ENCODE measurements around the gene RNF217. TPM values are rescaled to one million over a fixed set of nuclear protein-coding genes. Genes with fewer than 3 reads are reported as not detected.
A peak's percentile ranks its signal among the peaks of the same experiment; 100 is the strongest.
"Not testable (repeated sequence)": the region's sequence is repeated elsewhere in the genome, so short reads cannot be mapped to it uniquely, and the experiment has no call there.

The RNF217 gene
- total RNA-seq, 2 experiments from 2014 or later, result 1.1 to 2.0 TPM

DNA sequence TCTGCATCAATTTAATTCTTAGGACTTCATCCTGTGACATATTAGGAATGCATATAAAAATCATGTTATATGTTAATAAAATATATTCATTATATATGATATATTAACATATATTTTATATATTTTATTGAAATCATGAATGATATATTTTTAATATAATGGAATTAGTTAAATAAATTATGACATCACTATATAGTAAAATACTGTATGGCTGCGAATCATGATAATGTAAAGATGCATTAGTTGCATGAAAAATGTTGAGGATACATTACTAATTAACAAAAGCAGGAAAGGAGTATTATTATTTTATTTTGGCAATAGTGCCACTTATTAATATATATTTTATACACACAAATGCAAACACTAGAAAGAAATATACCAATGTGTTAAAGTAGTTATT lies 8.4 kb upstream of the RNF217 start:
- ChIA-PET CTCF (no interaction called here), POLR2A (no interaction called here)
- no peak for DNase-seq
- Mint-ChIP-seq H3K4me1 (no peaks in the 10 kb centered on the region), H3K27me3 (peaks cover 7% of the 10 kb centered on the region), H3K9me3 (no peaks in the 10 kb centered on the region), H3K27ac (no peak overlapping the region), H3K4me3 (no peak overlapping the region), H3K36me3 (ENCODE audit: low read depth) (no peaks in the 10 kb centered on the region)

DNA sequence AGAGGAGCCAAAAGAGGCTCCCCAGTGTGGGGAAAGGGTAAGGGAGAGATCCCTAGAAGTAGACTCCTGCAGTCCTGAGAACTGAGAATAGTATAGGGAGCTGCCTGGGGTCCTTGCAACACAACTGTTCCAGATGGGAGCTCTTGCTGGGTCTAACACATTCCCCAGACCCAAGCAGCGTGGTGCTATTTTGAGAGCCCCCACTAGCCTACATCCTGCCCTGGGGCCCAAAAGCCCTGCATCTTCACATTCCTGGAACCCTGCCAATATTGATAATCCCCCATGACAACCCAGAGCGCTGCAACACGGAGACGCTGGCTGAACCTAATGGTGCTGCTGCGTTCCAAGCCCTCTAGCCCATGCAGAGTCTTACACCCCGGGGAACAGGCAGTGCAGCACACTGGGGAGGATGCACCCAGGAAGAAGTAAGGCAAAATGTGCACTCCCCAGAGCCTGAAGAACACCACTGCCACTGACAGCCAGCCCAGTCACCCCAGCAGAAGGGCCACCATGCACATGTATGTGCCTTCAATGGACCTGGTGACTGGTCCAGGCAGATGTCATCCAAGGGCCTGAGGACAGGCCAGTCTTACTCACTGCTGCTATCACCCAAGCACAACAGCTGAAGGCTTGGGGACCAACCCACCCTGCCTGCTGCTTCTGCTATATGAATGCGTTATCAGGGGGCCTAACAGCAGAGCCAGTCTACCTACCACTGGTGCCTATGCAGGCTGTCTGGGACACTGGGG lies 7.0 kb upstream of the RNF217 start:
- H3K9me3 Mint-ChIP-seq, result no peaks in the 10 kb centered on the region
- DNase-seq, result no peak
- no peak overlapping the region for H3K4me3 Mint-ChIP-seq
- peaks cover 15% of the 10 kb centered on the region for H3K27me3 Mint-ChIP-seq
- no peaks in the 10 kb centered on the region for H3K36me3 Mint-ChIP-seq (ENCODE audit: low read depth)
- H3K4me1 Mint-ChIP-seq, result no peaks in the 10 kb centered on the region
- ChIA-PET POLR2A (no interaction called here), CTCF (no interaction called here)
- no peak overlapping the region for H3K27ac Mint-ChIP-seq

DNA sequence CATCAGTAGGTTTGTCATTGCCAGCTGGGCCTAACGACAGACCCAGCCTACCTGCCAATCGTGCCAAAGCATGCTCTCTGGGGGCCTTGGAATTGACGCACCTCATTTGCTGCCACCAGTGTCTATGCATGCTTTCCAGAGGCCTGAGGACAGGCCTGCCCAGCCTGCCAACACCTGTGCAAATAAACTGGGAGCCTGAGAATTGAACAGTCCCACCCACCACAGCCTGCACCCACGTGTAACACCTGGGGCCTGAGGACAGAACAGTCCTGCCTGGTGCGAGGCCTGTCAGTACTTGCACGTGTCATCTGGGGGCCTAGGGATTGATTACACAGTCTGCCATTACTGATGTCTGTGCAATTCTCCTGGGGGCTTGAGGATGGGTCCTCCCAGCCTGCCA lies 6.2 kb upstream of the RNF217 start:
- CTCF ChIA-PET, result no interaction called here
- no peaks in the 10 kb centered on the region for H3K9me3 Mint-ChIP-seq
- H3K4me3 Mint-ChIP-seq, result no peak overlapping the region
- peaks cover 22% of the 10 kb centered on the region for H3K27me3 Mint-ChIP-seq
- H3K4me1 Mint-ChIP-seq, result peaks cover 2% of the 10 kb centered on the region
- H3K27ac Mint-ChIP-seq, result no peak overlapping the region
- DNase-seq, result no peak
- H3K36me3 Mint-ChIP-seq (ENCODE audit: low read depth), result no peaks in the 10 kb centered on the region
- POLR2A ChIA-PET, result no interaction called here

DNA sequence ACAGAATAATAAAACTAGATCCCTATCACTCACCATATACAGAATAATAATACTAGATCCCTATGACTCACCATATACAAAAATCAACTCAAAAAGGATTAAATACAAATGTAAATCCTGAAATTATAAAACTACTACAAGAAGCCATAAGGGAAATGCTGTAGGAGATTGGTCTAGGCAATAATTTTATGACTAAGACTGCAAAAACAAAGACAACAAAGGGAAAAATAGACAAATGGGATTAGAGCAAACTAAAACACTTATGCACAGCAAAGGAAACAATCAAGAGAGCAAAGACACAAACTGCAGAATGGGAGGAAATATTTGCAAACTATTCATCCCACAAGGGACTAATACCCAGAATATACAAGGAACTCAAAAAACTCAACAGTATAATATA lies 4.1 kb upstream of the RNF217 start:
- peaks cover 12% of the 10 kb centered on the region for H3K4me1 Mint-ChIP-seq
- H3K27ac Mint-ChIP-seq, result no peak overlapping the region
- DNase-seq, result no peak
- H3K4me3 Mint-ChIP-seq, result no peak overlapping the region
- peaks cover 31% of the 10 kb centered on the region for H3K27me3 Mint-ChIP-seq
- no peaks in the 10 kb centered on the region for H3K9me3 Mint-ChIP-seq
- POLR2A ChIA-PET, result no interaction called here
- CTCF ChIA-PET, result no interaction called here
- H3K36me3 Mint-ChIP-seq (ENCODE audit: low read depth), result peaks cover 3% of the 10 kb centered on the region

DNA sequence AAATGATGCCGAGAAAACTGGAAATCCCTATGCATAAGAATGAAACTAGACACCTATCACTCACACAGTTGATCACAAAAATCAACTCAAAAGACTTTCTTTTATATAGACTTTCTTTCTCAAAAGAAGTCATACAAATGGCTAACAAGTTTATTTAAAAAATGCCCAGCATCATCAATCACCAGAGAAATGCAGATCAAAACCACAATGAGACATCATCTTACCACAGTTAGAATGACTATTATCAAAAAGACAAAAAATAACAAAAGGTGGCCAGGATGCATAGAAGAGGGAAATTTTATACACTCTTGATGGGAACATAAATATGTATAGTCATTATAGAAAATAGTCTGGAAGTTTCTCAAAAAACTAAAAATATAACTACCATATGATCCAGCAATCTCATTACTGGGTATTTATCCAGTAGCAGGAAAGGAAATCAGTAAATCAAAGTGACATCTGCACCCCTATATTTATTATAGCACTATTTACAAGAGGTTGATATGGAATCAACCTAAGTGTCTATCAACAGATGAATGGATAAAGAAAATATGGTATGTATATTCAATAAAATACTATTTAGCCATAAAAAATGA lies 3.4 kb upstream of the RNF217 start:
- H3K36me3 Mint-ChIP-seq (ENCODE audit: low read depth), result peaks cover 6% of the 10 kb centered on the region
- H3K9me3 Mint-ChIP-seq, result no peaks in the 10 kb centered on the region
- peaks cover 38% of the 10 kb centered on the region for H3K27me3 Mint-ChIP-seq
- H3K4me3 Mint-ChIP-seq, result no peak overlapping the region
- peaks cover 18% of the 10 kb centered on the region for H3K4me1 Mint-ChIP-seq
- H3K27ac Mint-ChIP-seq, result no peak overlapping the region
- POLR2A ChIA-PET, result no interaction called here
- CTCF ChIA-PET, result no interaction called here
- DNase-seq, result no peak

DNA sequence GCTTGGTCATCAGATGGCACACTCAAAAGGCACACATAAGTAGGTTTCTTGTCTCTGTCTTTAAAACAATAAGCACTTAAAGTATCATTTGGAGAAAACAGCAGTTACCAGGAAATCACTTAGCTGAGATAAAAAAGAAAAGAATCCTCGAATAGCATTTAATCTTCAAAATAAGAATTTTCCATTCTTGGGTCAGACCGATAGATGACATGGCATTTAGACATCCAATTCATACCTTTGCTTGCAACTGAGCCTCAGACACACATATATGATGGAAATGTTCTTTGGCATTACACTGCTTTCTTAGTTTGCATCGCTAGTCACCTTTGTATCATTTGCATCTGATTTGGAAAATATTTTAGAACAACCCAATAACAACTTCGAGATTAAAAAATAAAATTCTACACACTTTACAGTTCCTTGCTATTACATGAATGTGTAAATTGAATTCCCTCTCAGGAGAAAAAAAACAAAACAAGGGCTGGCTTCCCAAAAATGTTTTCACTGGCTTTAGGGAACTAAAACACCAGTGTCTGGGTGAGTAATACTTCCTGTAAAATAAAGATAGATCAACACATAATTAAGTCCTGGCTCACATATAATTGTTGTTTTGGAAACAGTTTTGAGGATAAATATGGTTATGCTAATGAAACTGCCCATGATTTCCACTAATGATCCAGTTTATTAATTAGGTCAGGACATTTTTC lies 1.3 kb upstream of the RNF217 start:
- Mint-ChIP-seq H3K4me3 (peak overlapping the region; percentile 72), H3K27ac (no peak overlapping the region), H3K9me3 (no peaks in the 10 kb centered on the region), H3K27me3 (peaks cover 52% of the 10 kb centered on the region), H3K36me3 (ENCODE audit: low read depth) (peaks cover 6% of the 10 kb centered on the region), H3K4me1 (peaks cover 20% of the 10 kb centered on the region)
- CTCF ChIA-PET, result no interaction called here
- POLR2A ChIA-PET, result no interaction called here
- DNase-seq, result no peak

DNA sequence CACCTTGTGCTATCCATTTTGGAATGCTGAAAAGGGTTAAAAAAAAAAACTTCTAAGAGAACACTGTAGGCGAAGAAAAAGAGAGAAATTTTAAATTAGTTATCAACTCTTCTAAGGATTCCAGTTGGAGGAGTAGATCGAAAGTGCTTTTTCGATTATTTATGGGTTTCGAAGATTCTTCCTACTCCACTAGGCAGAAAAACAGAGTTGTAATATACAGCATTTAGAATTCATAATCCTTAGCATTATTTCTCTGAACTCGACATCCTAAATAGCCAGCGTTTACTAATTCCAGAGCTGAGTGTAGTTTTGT lies 817 bp upstream of the RNF217 start:
- no peaks in the 10 kb centered on the region for H3K9me3 Mint-ChIP-seq

DNA sequence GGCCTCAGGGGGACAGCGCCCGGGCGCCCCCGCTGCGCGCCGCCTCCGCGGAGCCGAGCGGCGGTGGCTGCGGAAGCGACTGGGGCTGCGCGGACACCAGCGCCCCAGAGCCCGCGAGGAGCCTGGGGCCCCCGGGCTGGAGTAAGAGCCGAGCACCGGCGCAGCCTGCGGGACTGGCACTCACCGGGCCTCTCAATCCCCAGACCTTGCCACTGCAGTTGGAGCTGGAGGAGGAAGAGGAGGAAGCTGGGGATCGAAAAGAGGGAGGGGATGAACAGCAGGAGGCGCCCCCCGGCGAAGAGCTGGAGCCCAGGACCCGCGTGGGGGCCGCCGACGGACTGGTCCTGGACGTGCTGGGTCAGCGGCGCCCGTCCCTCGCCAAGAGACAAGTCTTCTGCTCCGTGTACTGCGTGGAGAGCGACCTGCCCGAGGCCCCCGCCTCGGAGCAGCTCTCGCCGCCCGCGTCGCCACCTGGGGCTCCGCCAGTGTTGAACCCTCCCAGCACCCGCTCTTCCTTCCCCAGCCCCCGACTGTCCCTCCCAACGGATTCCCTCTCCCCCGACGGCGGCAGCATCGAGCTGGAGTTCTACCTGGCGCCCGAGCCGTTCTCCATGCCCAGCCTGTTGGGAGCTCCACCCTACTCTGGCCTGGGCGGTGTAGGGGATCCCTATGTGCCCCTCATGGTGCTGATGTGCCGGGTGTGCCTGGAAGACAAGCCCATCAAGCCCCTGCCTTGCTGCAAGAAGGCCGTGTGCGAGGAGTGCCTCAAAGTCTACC lies 590 bp downstream of the RNF217 start:
- peaks cover 6% of the 10 kb centered on the region for H3K36me3 Mint-ChIP-seq (ENCODE audit: low read depth)

More for the DNA sequence above, 817 bp upstream of the RNF217 start:
- H3K36me3 Mint-ChIP-seq (ENCODE audit: low read depth), result peaks cover 6% of the 10 kb centered on the region
- H3K4me3 Mint-ChIP-seq, result peak overlapping the region; percentile 72
- DNase-seq, result no peak
- CTCF ChIA-PET, result no interaction called here
- no peak overlapping the region for H3K27ac Mint-ChIP-seq
- POLR2A ChIA-PET, result no interaction called here
- peaks cover 52% of the 10 kb centered on the region for H3K27me3 Mint-ChIP-seq
- peaks cover 20% of the 10 kb centered on the region for H3K4me1 Mint-ChIP-seq

DNA sequence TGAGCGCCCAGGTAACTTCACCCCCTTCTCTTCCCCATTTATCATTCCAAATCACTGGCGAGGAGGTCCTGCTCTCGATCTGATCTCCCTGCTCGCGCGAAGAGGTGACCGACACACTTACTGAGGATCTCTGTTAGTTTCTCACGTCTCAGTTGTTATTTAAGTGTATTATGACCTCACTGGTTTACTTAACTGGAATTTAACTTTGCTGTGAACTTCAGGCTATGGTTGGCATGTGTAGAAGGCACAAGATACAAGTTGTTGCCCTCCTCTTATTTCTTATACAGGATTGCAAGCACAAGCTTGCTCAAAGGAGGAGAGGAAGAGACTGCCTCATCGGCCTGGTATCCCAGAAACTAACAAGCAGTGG lies 1.2 kb downstream of the RNF217 start:
- peak overlapping the region; percentile 57 for H3K4me3 Mint-ChIP-seq
- H3K4me1 Mint-ChIP-seq, result peaks cover 20% of the 10 kb centered on the region
- no peak overlapping the region for H3K27ac Mint-ChIP-seq
- H3K36me3 Mint-ChIP-seq (ENCODE audit: low read depth), result peaks cover 6% of the 10 kb centered on the region
- H3K9me3 Mint-ChIP-seq, result no peaks in the 10 kb centered on the region
- peaks cover 48% of the 10 kb centered on the region for H3K27me3 Mint-ChIP-seq
- POLR2A ChIA-PET, result no interaction called here
- no peak for DNase-seq
- CTCF ChIA-PET, result no interaction called here

More for the DNA sequence above, 590 bp downstream of the RNF217 start:
- POLR2A ChIA-PET, result no interaction called here
- peaks cover 51% of the 10 kb centered on the region for H3K27me3 Mint-ChIP-seq
- H3K27ac Mint-ChIP-seq, result no peak overlapping the region
- peak overlapping the region; percentile 57 for H3K4me3 Mint-ChIP-seq
- no peaks in the 10 kb centered on the region for H3K9me3 Mint-ChIP-seq
- peaks cover 20% of the 10 kb centered on the region for H3K4me1 Mint-ChIP-seq
- DNase-seq, result no peak
- CTCF ChIA-PET, result no interaction called here

DNA sequence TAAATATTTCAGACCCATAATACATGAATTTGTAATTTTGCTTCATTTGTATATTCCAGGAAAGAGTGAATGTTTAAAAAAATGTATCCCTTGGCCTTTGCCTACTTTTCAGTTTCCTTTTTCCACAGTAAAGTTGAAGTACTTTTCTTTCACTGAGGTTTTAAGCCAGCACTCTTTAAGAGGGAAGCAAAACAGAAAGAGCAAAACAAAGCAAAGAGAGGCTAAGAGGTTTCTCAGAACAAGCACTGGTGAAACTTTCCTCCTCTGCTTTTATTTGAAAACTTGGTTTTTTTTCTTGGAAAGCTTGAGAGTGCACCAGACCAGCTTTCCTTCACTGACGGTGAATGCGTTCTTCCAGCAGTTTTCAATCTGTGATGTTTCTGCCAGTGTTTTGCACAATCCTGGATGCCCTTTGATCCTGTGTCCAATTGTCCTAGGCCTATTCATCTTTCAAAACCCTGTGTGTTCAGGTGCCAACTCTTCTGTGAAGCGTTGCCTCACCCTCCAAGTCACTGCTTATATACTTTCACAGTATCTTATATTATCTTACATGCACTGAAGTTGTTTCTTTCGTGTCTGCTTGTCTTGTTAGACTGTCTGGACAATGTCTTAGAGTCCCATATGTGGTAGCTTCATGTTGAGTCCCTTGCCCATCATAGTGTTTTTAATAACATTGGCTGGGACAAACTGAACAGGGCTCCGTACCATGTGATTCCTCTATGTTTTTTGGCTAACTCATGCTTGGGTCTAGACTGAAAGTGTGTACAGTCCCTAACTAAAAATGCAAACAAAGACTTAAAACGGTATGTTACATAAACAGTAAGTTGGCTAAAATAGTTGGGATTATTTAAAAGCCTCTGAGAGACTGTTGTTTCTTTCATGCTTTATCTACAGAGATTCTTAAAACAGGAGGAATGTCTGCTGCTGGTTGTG lies 1.9 kb downstream of the RNF217 start:
- POLR2A ChIA-PET, result no interaction called here
- peaks cover 6% of the 10 kb centered on the region for H3K36me3 Mint-ChIP-seq (ENCODE audit: low read depth)
- H3K27me3 Mint-ChIP-seq, result peaks cover 46% of the 10 kb centered on the region
- H3K27ac Mint-ChIP-seq, result no peak overlapping the region
- peaks cover 20% of the 10 kb centered on the region for H3K4me1 Mint-ChIP-seq
- H3K9me3 Mint-ChIP-seq, result no peaks in the 10 kb centered on the region
- no peak for DNase-seq
- CTCF ChIA-PET, result no interaction called here
- no peak overlapping the region for H3K4me3 Mint-ChIP-seq

DNA sequence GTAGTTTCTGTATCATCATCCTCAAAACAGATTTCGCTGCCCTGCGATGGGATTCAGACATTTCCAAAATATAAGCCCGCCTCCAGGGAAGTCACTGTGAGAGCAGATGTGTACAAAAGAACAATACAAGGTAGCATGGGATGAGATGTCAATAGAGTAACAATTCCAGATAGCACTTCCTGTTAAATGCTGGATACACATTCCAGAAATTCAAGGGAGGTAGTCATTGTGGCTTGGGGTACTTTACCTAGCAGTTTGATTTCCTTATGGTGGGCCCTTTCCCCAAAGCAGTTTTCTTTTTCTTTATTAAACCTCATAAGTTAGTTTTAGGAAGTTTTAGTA lies 2.5 kb downstream of the RNF217 start:
- H3K4me1 Mint-ChIP-seq, result peaks cover 20% of the 10 kb centered on the region
- no peak for DNase-seq
- H3K27ac Mint-ChIP-seq, result no peak overlapping the region
- H3K36me3 Mint-ChIP-seq (ENCODE audit: low read depth), result peaks cover 6% of the 10 kb centered on the region
- CTCF ChIA-PET, result no interaction called here
- H3K4me3 Mint-ChIP-seq, result no peak overlapping the region
- POLR2A ChIA-PET, result no interaction called here
- H3K27me3 Mint-ChIP-seq, result peaks cover 43% of the 10 kb centered on the region
- H3K9me3 Mint-ChIP-seq, result no peaks in the 10 kb centered on the region

DNA sequence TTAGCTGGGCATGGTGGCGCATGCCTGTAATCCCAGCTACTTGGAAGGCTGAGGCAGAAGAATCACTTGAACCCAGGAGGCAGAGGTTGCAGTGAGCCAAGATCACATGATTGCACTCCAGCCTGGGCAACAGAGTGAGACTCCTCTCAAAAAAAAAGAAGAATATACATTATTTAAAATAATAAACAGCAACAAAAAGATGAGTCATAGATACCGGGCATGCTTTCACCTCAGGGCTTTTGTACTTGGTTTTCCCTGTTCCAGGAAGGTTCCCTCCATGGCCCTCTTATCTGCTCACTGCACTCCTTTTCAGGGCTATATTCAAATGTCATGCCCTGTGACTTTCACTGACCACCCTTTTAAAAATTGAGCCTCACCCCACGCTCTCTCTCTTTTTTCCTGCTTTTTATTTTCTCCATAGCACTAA lies 3.2 kb downstream of the RNF217 start:
- H3K36me3 Mint-ChIP-seq (ENCODE audit: low read depth); H3K4me3 Mint-ChIP-seq; DNase-seq; H3K27ac Mint-ChIP-seq; POLR2A ChIA-PET; H3K9me3 Mint-ChIP-seq; CTCF ChIA-PET: not testable (repeated sequence)
- Mint-ChIP-seq H3K27me3 (peaks cover 37% of the 10 kb centered on the region), H3K4me1 (peaks cover 20% of the 10 kb centered on the region)

DNA sequence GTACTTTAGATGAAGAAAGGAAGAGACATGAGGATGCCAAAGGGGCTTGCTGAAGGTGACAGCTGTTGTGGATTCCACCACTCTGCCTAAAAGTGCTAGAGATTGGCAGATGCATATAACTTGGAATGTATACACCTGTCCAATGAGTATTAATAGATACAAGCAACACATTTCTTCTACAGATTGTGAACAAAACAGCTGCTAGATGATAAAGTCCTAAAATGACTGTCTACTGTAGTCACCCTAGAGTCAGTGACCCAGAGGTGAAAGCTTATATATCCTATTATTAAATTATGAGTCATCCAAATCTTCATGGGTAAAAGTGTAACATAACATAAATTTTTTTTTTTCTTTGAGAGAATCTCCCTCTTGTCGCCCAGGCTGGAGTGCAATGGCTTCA lies 5.2 kb downstream of the RNF217 start:
- Mint-ChIP-seq H3K4me1 (peaks cover 10% of the 10 kb centered on the region), H3K9me3 (no peaks in the 10 kb centered on the region), H3K4me3 (no peak overlapping the region), H3K36me3 (ENCODE audit: low read depth) (peaks cover 3% of the 10 kb centered on the region), H3K27ac (no peak overlapping the region), H3K27me3 (peaks cover 24% of the 10 kb centered on the region)
- DNase-seq, result no peak
- CTCF ChIA-PET, result no interaction called here
- POLR2A ChIA-PET, result no interaction called here
